Suprapubic skin (tissue), 3 donors: ENCODE results near the gene ICE2.
"Not testable (repeated sequence)": the region's sequence is repeated elsewhere in the genome, so short reads cannot be mapped to it uniquely, and the experiment has no call there.

Source experiments
- EP300 ChIP-seq: sonication (generic); formaldehyde crosslinking; IDR thresholded peaks from one replicate; pipeline ENCODE4 v1.6.1; 2017; ENCODE audit warnings: antibody characterized with exemption
- TF ChIP-seq, protein P1 (sequence below), 2 donors: fragments of 200-600 bp in 1 of 2; fragments of 450-650 bp in 1 of 2; sonication (generic) in 1 of 2; IDR thresholded peaks; one replicate each; pipeline ENCODE4 v1.5.1; 2016 to 2019; ENCODE audit warnings: antibody characterized with exemption in 2 of 2, mild to moderate bottlenecking in 1 of 2, moderate library complexity in 1 of 2

GRCh38 chr15:60410350-60410749 is 68.6 kb downstream of the ICE2 start:
- TF ChIP-seq, protein P1, sequence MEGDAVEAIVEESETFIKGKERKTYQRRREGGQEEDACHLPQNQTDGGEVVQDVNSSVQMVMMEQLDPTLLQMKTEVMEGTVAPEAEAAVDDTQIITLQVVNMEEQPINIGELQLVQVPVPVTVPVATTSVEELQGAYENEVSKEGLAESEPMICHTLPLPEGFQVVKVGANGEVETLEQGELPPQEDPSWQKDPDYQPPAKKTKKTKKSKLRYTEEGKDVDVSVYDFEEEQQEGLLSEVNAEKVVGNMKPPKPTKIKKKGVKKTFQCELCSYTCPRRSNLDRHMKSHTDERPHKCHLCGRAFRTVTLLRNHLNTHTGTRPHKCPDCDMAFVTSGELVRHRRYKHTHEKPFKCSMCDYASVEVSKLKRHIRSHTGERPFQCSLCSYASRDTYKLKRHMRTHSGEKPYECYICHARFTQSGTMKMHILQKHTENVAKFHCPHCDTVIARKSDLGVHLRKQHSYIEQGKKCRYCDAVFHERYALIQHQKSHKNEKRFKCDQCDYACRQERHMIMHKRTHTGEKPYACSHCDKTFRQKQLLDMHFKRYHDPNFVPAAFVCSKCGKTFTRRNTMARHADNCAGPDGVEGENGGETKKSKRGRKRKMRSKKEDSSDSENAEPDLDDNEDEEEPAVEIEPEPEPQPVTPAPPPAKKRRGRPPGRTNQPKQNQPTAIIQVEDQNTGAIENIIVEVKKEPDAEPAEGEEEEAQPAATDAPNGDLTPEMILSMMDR (IDR thresholded peaks at IDR 0.05) = not testable (repeated sequence)
- not testable (repeated sequence) for TF ChIP-seq EP300
